Measurements from ENCODE around the gene BRME1. TPM values are rescaled to one million over a fixed set of nuclear protein-coding genes. Genes with fewer than 3 reads are reported as not detected.
A peak's percentile ranks its signal among the peaks of the same experiment; 100 is the strongest.

Gene BRME1
- polyA plus RNA-seq, 1 donor (not counting 4 experiments of a cell fraction or from before 2014, with no cell fraction given): 0.22 TPM

DNA sequence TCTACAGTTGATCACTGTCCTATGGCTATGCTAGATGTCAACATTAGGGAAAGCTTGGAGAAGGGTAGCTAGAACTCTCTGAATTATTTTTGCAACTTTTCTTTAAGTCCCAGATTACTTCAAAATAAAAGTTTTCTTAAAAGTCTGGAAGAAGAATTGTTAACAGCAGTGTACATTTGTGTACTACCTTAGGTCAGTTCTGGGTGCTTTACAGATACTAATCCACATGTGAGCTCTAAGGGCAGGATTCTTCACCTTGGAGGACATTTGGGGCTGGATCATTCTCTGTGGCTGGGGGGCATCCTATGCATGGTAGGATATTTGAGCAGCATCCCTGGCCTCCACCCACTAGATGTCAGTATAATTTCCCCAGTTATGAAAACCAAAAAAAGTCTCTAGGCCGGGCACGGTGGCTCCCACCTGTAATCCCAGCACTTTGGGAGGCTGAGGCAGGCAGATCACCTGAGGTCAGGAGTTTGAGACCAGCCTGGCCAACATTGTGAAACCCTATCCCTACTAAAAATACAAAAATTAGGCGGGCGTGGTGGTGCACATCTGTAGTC lies 2.8 kb downstream of the BRME1 start:
- dilution Hi-C loops (cut with MboI; ENCODE audit: extremely low pct_ligation_motif_present, low sequenced_read_pairs): no loop called here
- Histone ChIP-seq H3K4me2 (ENCODE audit: control insufficient read depth, extremely low read depth, insufficient read depth, low read depth, low read length) (no peak overlapping the region), H3K79me2 (ENCODE audit: control insufficient read depth, insufficient read depth, low read length) (peaks cover 5% of the 10 kb centered on the region), H3K36me3 (ENCODE audit: control insufficient read depth in 2 of 2, extremely low read depth in 1 of 2, insufficient read depth in 2 of 2, low read length in 2 of 2) (no peaks in the 10 kb centered on the region), H3K9me3 (ENCODE audit: control insufficient read depth, low read depth, low read length) (no peaks in the 10 kb centered on the region), H3K27me3 (ENCODE audit: control insufficient read depth, extremely low read depth, insufficient read depth, low read length) (no peaks in the 10 kb centered on the region), H3K27ac (ENCODE audit: control insufficient read depth, insufficient read depth, low read length) (no peak overlapping the region), H2AFZ (ENCODE audit: control insufficient read depth, low read length) (no peak overlapping the region), H3K4me3 (ENCODE audit: control insufficient read depth in 2 of 3, extremely low read depth in 1 of 3, insufficient read depth in 2 of 3, low read depth in 1 of 3, low read length in 3 of 3) (no peak overlapping the region), H3K4me1 (ENCODE audit: control insufficient read depth, extremely low read depth, insufficient read depth, low read length) (peaks cover 11% of the 10 kb centered on the region), H3K9ac (ENCODE audit: control insufficient read depth, extremely low read depth, insufficient read depth, low read length) (no peak overlapping the region), H4K20me1 (ENCODE audit: control insufficient read depth, extremely low read depth, insufficient read depth, low read length) (no peaks in the 10 kb centered on the region), H3K9me1 (ENCODE audit: control insufficient read depth, extremely low read depth, insufficient read depth, low read length) (peaks cover 2% of the 10 kb centered on the region)
- FAIRE-seq: no peak
- DNase-seq (ENCODE audit: low read depth, low spot score): no peak
- TF ChIP-seq, protein P1, sequence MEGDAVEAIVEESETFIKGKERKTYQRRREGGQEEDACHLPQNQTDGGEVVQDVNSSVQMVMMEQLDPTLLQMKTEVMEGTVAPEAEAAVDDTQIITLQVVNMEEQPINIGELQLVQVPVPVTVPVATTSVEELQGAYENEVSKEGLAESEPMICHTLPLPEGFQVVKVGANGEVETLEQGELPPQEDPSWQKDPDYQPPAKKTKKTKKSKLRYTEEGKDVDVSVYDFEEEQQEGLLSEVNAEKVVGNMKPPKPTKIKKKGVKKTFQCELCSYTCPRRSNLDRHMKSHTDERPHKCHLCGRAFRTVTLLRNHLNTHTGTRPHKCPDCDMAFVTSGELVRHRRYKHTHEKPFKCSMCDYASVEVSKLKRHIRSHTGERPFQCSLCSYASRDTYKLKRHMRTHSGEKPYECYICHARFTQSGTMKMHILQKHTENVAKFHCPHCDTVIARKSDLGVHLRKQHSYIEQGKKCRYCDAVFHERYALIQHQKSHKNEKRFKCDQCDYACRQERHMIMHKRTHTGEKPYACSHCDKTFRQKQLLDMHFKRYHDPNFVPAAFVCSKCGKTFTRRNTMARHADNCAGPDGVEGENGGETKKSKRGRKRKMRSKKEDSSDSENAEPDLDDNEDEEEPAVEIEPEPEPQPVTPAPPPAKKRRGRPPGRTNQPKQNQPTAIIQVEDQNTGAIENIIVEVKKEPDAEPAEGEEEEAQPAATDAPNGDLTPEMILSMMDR (optimal IDR thresholded peaks at IDR 0.05 in 1 of 3, IDR thresholded peaks at IDR 0.05 in 1 of 3, conservative IDR thresholded peaks at IDR 0.05 in 1 of 3; ENCODE audit: extremely low read depth in 1 of 3, insufficient read depth in 2 of 3, low read length in 3 of 3): peak; percentile 12 to 45 (median 24)
- TF ChIP-seq EZH2 (IDR thresholded peaks at IDR 0.05; ENCODE audit: low read length): no peak

DNA sequence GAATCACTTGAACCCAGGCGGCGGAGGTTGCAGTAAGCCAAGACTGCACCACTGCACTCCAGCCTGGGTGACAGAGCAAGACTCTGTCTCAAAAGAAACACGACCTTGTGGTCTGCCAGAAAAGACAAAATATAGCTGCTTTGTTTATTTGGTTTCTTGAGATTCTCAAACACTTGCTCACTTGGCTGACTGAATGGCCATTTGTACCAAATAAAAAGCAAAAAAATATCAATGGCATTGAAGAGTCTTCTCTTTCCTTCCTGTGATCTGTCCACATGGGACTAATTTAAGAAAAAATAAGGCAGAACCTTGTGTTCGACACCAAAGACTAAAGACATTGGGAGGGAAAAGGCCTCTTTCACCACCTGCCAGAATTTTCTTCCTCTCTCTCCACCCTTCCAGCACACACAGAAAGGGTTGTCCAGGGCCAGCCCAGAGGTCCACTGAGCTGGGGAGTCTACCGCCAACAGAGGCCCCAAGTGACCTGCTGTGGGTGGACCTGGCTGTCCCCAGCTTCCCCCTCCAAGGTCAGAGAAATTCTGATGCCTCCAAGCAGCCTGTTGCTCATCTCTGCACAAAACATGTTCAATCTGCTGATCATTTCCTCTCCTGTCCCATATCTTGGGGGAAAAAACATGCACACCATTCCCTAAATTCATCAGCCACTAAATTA lies 5.9 kb downstream of the BRME1 start:
- TF ChIP-seq EZH2 (IDR thresholded peaks at IDR 0.05; ENCODE audit: low read length): no peak
- TF ChIP-seq, protein P1 (optimal IDR thresholded peaks at IDR 0.05 in 1 of 3, IDR thresholded peaks at IDR 0.05 in 1 of 3, conservative IDR thresholded peaks at IDR 0.05 in 1 of 3; ENCODE audit: extremely low read depth in 1 of 3, insufficient read depth in 2 of 3, low read length in 3 of 3): no peak
- H3K9me3 ChIP-seq (ENCODE audit: control insufficient read depth, low read depth, low read length): no peaks in the 10 kb centered on the region
- no peak overlapping the region for H2AFZ ChIP-seq (ENCODE audit: control insufficient read depth, low read length)
- H3K9me1 ChIP-seq (ENCODE audit: control insufficient read depth, extremely low read depth, insufficient read depth, low read length): no peaks in the 10 kb centered on the region
- H3K36me3 ChIP-seq (ENCODE audit: control insufficient read depth in 2 of 2, extremely low read depth in 1 of 2, insufficient read depth in 2 of 2, low read length in 2 of 2): no peaks in the 10 kb centered on the region
- H3K4me1 ChIP-seq (ENCODE audit: control insufficient read depth, extremely low read depth, insufficient read depth, low read length): no peaks in the 10 kb centered on the region
- no peak overlapping the region for H3K4me3 ChIP-seq (ENCODE audit: control insufficient read depth in 2 of 3, extremely low read depth in 1 of 3, insufficient read depth in 2 of 3, low read depth in 1 of 3, low read length in 3 of 3)
- no peak for FAIRE-seq
- no peaks in the 10 kb centered on the region for H3K79me2 ChIP-seq (ENCODE audit: control insufficient read depth, insufficient read depth, low read length)
- no peak overlapping the region for H3K27ac ChIP-seq (ENCODE audit: control insufficient read depth, insufficient read depth, low read length)
- no peak overlapping the region for H3K4me2 ChIP-seq (ENCODE audit: control insufficient read depth, extremely low read depth, insufficient read depth, low read depth, low read length)
- DNase-seq (ENCODE audit: low read depth, low spot score): no peak
- H3K27me3 ChIP-seq (ENCODE audit: control insufficient read depth, extremely low read depth, insufficient read depth, low read length): no peaks in the 10 kb centered on the region
- H4K20me1 ChIP-seq (ENCODE audit: control insufficient read depth, extremely low read depth, insufficient read depth, low read length): no peaks in the 10 kb centered on the region
- dilution Hi-C loops (cut with MboI; ENCODE audit: extremely low pct_ligation_motif_present, low sequenced_read_pairs): no loop called here
- no peak overlapping the region for H3K9ac ChIP-seq (ENCODE audit: control insufficient read depth, extremely low read depth, insufficient read depth, low read length)
